ENCODE measurements around the gene PLCG2. TPM values are rescaled to one million over a fixed set of nuclear protein-coding genes. Genes with fewer than 3 reads are reported as not detected.

The PLCG2 gene
- total RNA-seq, 1 experiment from 2014 or later = 3.5 TPM

- Histone ChIP-seq H3K9me3 (ENCODE audit: low read length) (no peaks in the 10 kb centered on the region), H3K4me1 (ENCODE audit: insufficient read depth, low read length) (no peaks in the 10 kb centered on the region), H3K4me3 (ENCODE audit: low read length) (no peak overlapping the region), H3K27me3 (ENCODE audit: low read length) (no peaks in the 10 kb centered on the region), H3F3A (ENCODE audit: low read length, unreplicated experiment) (no peaks in the 10 kb centered on the region), H2AFZ (ENCODE audit: low read length) (no peak overlapping the region), H3K9ac (ENCODE audit: low read length) (no peak overlapping the region), H3K36me3 (ENCODE audit: low read depth, low read length) (no peaks in the 10 kb centered on the region), H3K4me2 (ENCODE audit: low read length) (no peak overlapping the region), H3K27ac (ENCODE audit: low read length) (no peak overlapping the region), H4K20me1 (ENCODE audit: low read length) (no peaks in the 10 kb centered on the region), H3K79me2 (ENCODE audit: low read length) (no peaks in the 10 kb centered on the region), H3K9me2 (replicated peaks; ENCODE audit: low read length) (no peaks in the 10 kb centered on the region)
- POLR2A ChIA-PET (ENCODE audit: unreplicated experiment) = interaction anchor here (0.6 kb wide), 1 partner anchor 21 kb away, joined by 10 read pairs; no protein-coding TSS in a partner anchor
- DNase-seq (no peak), ATAC-seq (no peak)
- intact Hi-C loops (cut with micrococcal nuclease) = no loop called here
- CTCF ChIA-PET = no interaction called here
- TF ChIP-seq EZH2 (IDR thresholded peaks at IDR 0.05; ENCODE audit: low read length, unreplicated experiment) = no peak
- TF ChIP-seq EZH2phosphoT487 (IDR thresholded peaks at IDR 0.05; ENCODE audit: borderline replicate concordance, low read length) = no peak
- TF ChIP-seq CTCF (conservative IDR thresholded peaks at IDR 0.05; ENCODE audit: low read depth, low read length) = no peak
- no TSS peak for BruUV-seq (replicated peaks)
Observed at GRCh38 chr16:81826523-81826922, 47.4 kb downstream of the PLCG2 start.

GRCh38 chr16:81830845-81831540 lies 51.9 kb downstream of the PLCG2 start:
- DNase-seq = no peak
- Histone ChIP-seq H3K4me3 (ENCODE audit: low read length) (no peak overlapping the region), H3K9me3 (ENCODE audit: low read length) (no peaks in the 10 kb centered on the region), H2AFZ (ENCODE audit: low read length) (no peak overlapping the region), H3K27ac (ENCODE audit: low read length) (no peak overlapping the region), H3K79me2 (ENCODE audit: low read length) (no peaks in the 10 kb centered on the region), H3K9me2 (replicated peaks; ENCODE audit: low read length) (no peaks in the 10 kb centered on the region), H3K9ac (ENCODE audit: low read length) (no peak overlapping the region), H3K4me1 (ENCODE audit: insufficient read depth, low read length) (no peaks in the 10 kb centered on the region), H3K27me3 (ENCODE audit: low read length) (no peaks in the 10 kb centered on the region), H3K36me3 (ENCODE audit: low read depth, low read length) (no peaks in the 10 kb centered on the region), H4K20me1 (ENCODE audit: low read length) (no peaks in the 10 kb centered on the region), H3F3A (ENCODE audit: low read length, unreplicated experiment) (no peaks in the 10 kb centered on the region), H3K4me2 (ENCODE audit: low read length) (no peak overlapping the region)
- no peak for ATAC-seq
- TF ChIP-seq CTCF (conservative IDR thresholded peaks at IDR 0.05; ENCODE audit: low read depth, low read length) (no peak), EZH2phosphoT487 (IDR thresholded peaks at IDR 0.05; ENCODE audit: borderline replicate concordance, low read length) (no peak), EZH2 (IDR thresholded peaks at IDR 0.05; ENCODE audit: low read length, unreplicated experiment) (no peak)
- ChIA-PET POLR2A (ENCODE audit: unreplicated experiment) (no interaction called here), CTCF (no interaction called here)
- intact Hi-C loops (cut with micrococcal nuclease) = no loop called here
- BruUV-seq (replicated peaks) = no TSS peak

- ChIA-PET POLR2A (ENCODE audit: unreplicated experiment) (no interaction called here), CTCF (no interaction called here)
- ATAC-seq (peak; percentile 15; the same call in 1 of the 2 replicates), DNase-seq (no peak)
- no peaks in the 10 kb centered on the region for H3K4me1 ChIP-seq (ENCODE audit: insufficient read depth, low read length)
- TF ChIP-seq EZH2phosphoT487 (IDR thresholded peaks at IDR 0.05; ENCODE audit: borderline replicate concordance, low read length) (no peak), EZH2 (IDR thresholded peaks at IDR 0.05; ENCODE audit: low read length, unreplicated experiment) (no peak), CTCF (conservative IDR thresholded peaks at IDR 0.05; ENCODE audit: low read depth, low read length) (no peak)
- no peaks in the 10 kb centered on the region for H3K79me2 ChIP-seq (ENCODE audit: low read length)
- H3K27ac ChIP-seq (ENCODE audit: low read length) = no peak overlapping the region
- H3F3A ChIP-seq (ENCODE audit: low read length, unreplicated experiment) = no peaks in the 10 kb centered on the region
- no peaks in the 10 kb centered on the region for H3K27me3 ChIP-seq (ENCODE audit: low read length)
- H3K4me3 ChIP-seq (ENCODE audit: low read length) = no peak overlapping the region
- BruUV-seq (replicated peaks) = no TSS peak
- no peaks in the 10 kb centered on the region for H3K9me3 ChIP-seq (ENCODE audit: low read length)
- H3K36me3 ChIP-seq (ENCODE audit: low read depth, low read length) = no peaks in the 10 kb centered on the region
- no peaks in the 10 kb centered on the region for H3K9me2 ChIP-seq (replicated peaks; ENCODE audit: low read length)
- H3K4me2 ChIP-seq (ENCODE audit: low read length) = no peak overlapping the region
- intact Hi-C loops (cut with micrococcal nuclease) = no loop called here
- no peak overlapping the region for H2AFZ ChIP-seq (ENCODE audit: low read length)
- H3K9ac ChIP-seq (ENCODE audit: low read length) = no peak overlapping the region
- no peaks in the 10 kb centered on the region for H4K20me1 ChIP-seq (ENCODE audit: low read length)
Observed at GRCh38 chr16:81831722-81832126, 52.6 kb downstream of the PLCG2 start.
